A549 (cell line): ENCODE data around the gene OR52R1.

Experiments
- BCL3 ChIP-seq: fragments of >200 bp; sonication (Bioruptor Twin); formaldehyde crosslinking; IDR thresholded peaks from 3 replicates; pipeline ENCODE4 v1.6.1; 2016
- BHLHE40 ChIP-seq: IDR thresholded peaks from 2 replicates; pipeline ENCODE4 v1.6.1; 2012; ENCODE audit warnings: low read depth, low read length, inconsistent platforms
- CEBPB ChIP-seq, 2 experiments: fragments of >200 bp in 1 of 2; sonication (Bioruptor Twin) in 1 of 2; formaldehyde crosslinking in 1 of 2; IDR thresholded peaks; 2 replicates each; pipeline ENCODE4 v1.6.1; 2012 to 2016
- MAFK ChIP-seq: fragments of 450-650 bp; IDR thresholded peaks from 2 replicates; pipeline ENCODE4 v1.6.1; 2014; ENCODE audit not compliant: partially characterized antibody
- MAX ChIP-seq: IDR thresholded peaks from 2 replicates; pipeline ENCODE4 v1.6.1; 2012
- NR3C1 ChIP-seq: fragments of >200 bp; sonication (Bioruptor Twin); formaldehyde crosslinking; IDR thresholded peaks from 3 replicates; pipeline ENCODE4 v1.6.1; 2017
- POLR2A ChIP-seq: IDR thresholded peaks from 2 replicates; pipeline ENCODE4 v1.6.1; 2012; ENCODE audit warnings: mild to moderate bottlenecking, low read length
- RCOR1 ChIP-seq: fragments of 150-350 bp; IDR thresholded peaks from 2 replicates; pipeline ENCODE4 v1.6.1; 2014; ENCODE audit warnings: antibody characterized with exemption, low read length, low read depth
- TF ChIP-seq, protein P1 (sequence below): fragments of >200 bp; sonication (Bioruptor Twin); formaldehyde crosslinking; IDR thresholded peaks from 3 replicates; pipeline ENCODE4 v1.5.1; 2016

GRCh38 chr11:4766420-4767043 lies 37.6 kb downstream of the OR52R1 start:
- TF ChIP-seq MAFK (no peak), NR3C1 (no peak), RCOR1 (no peak), MAX (no peak), CEBPB (IDR thresholded peaks at IDR 0.05) (no peak), BHLHE40 (no peak), BCL3 (no peak), POLR2A (no peak)
- TF ChIP-seq, protein P1, sequence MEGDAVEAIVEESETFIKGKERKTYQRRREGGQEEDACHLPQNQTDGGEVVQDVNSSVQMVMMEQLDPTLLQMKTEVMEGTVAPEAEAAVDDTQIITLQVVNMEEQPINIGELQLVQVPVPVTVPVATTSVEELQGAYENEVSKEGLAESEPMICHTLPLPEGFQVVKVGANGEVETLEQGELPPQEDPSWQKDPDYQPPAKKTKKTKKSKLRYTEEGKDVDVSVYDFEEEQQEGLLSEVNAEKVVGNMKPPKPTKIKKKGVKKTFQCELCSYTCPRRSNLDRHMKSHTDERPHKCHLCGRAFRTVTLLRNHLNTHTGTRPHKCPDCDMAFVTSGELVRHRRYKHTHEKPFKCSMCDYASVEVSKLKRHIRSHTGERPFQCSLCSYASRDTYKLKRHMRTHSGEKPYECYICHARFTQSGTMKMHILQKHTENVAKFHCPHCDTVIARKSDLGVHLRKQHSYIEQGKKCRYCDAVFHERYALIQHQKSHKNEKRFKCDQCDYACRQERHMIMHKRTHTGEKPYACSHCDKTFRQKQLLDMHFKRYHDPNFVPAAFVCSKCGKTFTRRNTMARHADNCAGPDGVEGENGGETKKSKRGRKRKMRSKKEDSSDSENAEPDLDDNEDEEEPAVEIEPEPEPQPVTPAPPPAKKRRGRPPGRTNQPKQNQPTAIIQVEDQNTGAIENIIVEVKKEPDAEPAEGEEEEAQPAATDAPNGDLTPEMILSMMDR = no peak
